WI38 (cell line): Measurements from ENCODE around the gene HIBADH.

Experiments
- H3K4me3 ChIP-seq: 2 replicates; pipeline ENCODE4 v1.5.1; 2011; ENCODE audit warnings: low read depth, mild to moderate bottlenecking, control low read depth, low read length
- TF ChIP-seq, protein P1 (sequence below): IDR thresholded peaks from 2 replicates; pipeline ENCODE4 v1.5.1; 2012; ENCODE audit warnings: low read depth, mild to moderate bottlenecking, control low read depth, low read length

HIBADH gene

GRCh38 chr7:27532314-27532713, 130.4 kb downstream of the HIBADH start:
- no peak overlapping the region for H3K4me3 ChIP-seq
- TF ChIP-seq, protein P1, sequence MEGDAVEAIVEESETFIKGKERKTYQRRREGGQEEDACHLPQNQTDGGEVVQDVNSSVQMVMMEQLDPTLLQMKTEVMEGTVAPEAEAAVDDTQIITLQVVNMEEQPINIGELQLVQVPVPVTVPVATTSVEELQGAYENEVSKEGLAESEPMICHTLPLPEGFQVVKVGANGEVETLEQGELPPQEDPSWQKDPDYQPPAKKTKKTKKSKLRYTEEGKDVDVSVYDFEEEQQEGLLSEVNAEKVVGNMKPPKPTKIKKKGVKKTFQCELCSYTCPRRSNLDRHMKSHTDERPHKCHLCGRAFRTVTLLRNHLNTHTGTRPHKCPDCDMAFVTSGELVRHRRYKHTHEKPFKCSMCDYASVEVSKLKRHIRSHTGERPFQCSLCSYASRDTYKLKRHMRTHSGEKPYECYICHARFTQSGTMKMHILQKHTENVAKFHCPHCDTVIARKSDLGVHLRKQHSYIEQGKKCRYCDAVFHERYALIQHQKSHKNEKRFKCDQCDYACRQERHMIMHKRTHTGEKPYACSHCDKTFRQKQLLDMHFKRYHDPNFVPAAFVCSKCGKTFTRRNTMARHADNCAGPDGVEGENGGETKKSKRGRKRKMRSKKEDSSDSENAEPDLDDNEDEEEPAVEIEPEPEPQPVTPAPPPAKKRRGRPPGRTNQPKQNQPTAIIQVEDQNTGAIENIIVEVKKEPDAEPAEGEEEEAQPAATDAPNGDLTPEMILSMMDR, result no peak

GRCh38 chr7:27527348-27527714, 135.4 kb downstream of the HIBADH start:
- TF ChIP-seq, protein P1, result no peak
- H3K4me3 ChIP-seq, result no peak overlapping the region

DNA sequence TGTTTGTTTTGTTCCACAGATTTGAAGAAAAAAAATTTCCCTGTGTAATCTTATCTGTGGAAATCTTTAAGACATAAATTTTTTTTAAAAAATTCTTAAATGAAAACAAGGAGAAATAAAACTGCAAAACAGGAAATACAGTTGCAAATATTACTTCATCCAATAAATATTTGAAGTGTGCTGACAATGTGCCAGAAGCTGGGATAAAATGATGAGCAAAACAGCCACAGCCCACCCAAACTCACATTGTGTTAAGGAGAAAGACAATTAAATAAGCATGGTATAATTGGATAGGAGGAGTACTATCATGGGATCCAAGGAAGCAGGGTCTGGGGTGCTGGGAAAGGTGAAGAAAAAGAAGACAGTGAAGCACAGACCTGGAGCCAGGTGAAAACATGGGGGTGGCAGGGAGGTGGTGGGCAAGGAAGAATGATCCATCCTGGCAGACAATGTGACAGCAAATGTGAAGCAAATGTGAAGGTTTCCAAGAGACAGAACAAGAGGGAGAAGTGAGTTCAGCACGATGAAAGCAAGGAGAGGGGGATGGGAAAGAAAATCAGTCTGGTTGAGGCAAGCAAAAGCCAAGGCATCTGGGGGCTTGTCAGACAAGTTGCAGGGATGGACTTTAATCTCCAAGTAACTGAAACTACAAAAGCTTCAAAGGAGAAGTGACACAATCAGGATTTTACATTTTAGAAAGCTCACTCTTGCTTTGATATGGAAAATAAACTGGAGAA, 135.9 kb downstream of the HIBADH start:
- no peak overlapping the region for H3K4me3 ChIP-seq
- TF ChIP-seq, protein P1, result no peak

DNA sequence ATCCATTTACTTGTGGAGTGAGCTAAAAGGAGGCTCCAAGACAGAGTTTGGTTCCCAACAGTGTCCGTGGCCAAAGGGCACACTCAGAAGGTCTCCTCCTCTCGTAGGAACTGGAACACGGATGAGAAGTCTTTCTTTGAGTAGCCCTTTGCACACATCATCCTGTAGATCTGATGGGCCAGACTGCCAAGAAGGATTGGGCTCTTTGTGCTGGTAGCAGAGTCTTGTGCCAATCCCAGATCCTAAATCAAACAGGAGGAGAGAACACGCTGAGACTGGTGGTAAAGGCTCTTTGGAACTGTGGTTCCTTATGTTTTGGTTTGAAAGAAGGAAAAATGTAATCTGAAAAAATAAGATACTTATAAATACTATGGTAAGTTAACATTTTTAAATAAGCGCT, 136.6 kb downstream of the HIBADH start:
- H3K4me3 ChIP-seq, result no peak overlapping the region
- TF ChIP-seq, protein P1, result no peak

DNA sequence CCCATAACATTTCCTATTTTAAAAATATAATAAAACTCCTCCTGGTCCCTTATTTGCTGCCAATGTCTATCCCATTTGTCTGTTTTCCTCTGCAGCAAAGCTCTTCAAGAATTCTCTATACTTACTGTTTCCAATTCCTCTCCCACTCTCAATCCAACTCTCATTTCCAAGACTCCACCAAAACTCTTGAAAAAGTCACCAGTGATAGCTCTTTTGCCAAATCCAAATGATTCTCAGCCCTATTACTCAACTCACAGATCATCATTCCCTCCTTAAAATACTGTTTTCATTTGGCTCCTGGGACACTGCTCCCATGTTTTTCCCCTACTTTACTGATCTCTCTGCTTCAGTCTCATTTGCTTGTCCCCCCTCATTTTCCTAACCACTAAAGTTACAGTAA, 139.4 kb downstream of the HIBADH start:
- no peak overlapping the region for H3K4me3 ChIP-seq
- TF ChIP-seq, protein P1, result no peak

- TF ChIP-seq, protein P1, result no peak
- H3K4me3 ChIP-seq, result no peak overlapping the region
Measured at GRCh38 chr7:27522566-27522965, 140.1 kb downstream of the HIBADH start.

DNA sequence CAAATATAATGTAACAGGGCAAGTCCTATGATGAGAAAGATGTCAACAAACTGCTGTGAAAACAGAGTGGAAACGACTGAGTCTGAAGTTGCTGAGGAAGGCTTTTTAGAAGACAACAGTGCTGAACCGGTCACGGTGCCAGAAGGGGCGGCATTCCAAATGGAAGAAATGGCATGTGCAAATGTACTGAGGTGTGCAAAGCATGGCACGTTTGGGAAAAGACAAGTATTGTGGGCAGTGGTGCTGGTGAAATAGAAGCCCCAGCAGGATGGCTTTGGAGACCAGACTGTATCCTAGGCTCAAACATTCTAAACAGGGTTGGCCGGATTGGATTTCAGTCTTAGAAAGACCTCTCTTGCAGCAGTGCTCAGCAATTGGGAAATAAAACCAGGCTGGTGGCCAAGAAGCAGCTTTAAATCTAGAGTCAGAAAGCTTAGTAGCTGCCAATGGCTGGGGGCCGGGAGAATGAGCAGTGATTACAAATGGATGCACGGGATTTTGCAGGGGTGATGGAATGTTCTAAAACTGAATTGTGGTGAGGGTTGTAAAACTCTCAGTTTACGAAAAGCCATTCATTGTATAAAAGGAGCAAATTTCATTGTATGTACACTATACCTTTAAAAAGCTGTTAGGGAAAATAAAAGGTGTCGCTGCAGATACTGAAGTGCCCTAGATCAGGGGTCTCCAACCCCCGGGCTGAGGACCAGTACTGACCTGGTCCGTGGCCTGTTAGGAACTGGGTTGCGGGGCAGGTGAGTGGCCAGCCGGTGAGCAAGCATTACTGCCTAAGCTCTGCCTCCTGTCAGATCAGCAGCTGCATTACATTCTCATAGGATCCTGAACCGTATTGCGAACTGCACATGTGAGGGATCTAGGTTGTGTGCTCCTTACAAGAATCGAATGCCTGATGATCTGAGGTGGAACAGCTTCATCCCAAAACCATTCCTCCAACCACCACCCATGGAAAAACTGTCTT, 141.6 kb downstream of the HIBADH start:
- H3K4me3 ChIP-seq, result no peak overlapping the region
- TF ChIP-seq, protein P1, result no peak
